Ovary (tissue), 9 donors: ENCODE measurements around the gene HTR6. TPM values are rescaled to one million over a fixed set of nuclear protein-coding genes. Genes with fewer than 3 reads are reported as not detected.
A peak's percentile ranks its signal among the peaks of the same experiment; 100 is the strongest.
"Not testable (repeated sequence)": the region's sequence is repeated elsewhere in the genome, so short reads cannot be mapped to it uniquely, and the experiment has no call there.

Experiments
- DNase-seq, 5 donors: peaks; one replicate each; pipeline ENCODE4 v3.0.0-alpha.2; 2019 to 2020
- H3K27ac ChIP-seq, 2 donors: fragments of 200-600 bp; one replicate each; pipeline versions ENCODE4 v1.5.1 to v1.8.0; 2019 to 2022
- H3K27me3 ChIP-seq: fragments of 200-600 bp; one replicate; pipeline ENCODE4 v1.8.0; 2022
- H3K36me3 ChIP-seq: fragments of 200-600 bp; sonication (generic); one replicate; pipeline ENCODE4 v1.5.1; 2019
- H3K4me1 ChIP-seq: one replicate; pipeline ENCODE4 v1.8.1; 2013; ENCODE audit warnings: mild to moderate bottlenecking, moderate library complexity; ENCODE audit not compliant: insufficient read depth
- H3K4me3 ChIP-seq: fragments of 200-600 bp; sonication (generic); one replicate; pipeline ENCODE4 v1.5.1; 2017
- H3K9me3 ChIP-seq, 2 donors: fragments of 200-600 bp in 1 of 2; sonication (generic) in 1 of 2; one replicate each; pipeline versions ENCODE4 v1.5.1 to v1.8.1; 2013 to 2019; ENCODE audit warnings: mild to moderate bottlenecking in 1 of 2, moderate library complexity in 1 of 2
- EP300 ChIP-seq: sonication (generic); formaldehyde crosslinking; IDR thresholded peaks from one replicate; pipeline ENCODE4 v1.6.1; 2017; ENCODE audit warnings: antibody characterized with exemption
- POLR2A ChIP-seq: fragments of 450-650 bp; IDR thresholded peaks from one replicate; pipeline ENCODE4 v1.6.1; 2017; ENCODE audit warnings: antibody characterized with exemption, mild to moderate bottlenecking, moderate library complexity
- WGBS, 3 donors: extraction: QIAGEN DNeasy Blood & Tissue Kit in 1 of 3; methylation state at CpG; one replicate each; pipeline versions ENCODE4 v1.1.5 to v1.1.7; 2013 to 2017; 5-methylcytosine and 5-hydroxymethylcytosine counted together
- intact Hi-C, 4 donors: fragments of 100-400 bp; cut with DNase I; formaldehyde crosslinking; loops; one replicate each; pipeline versions ENCODE4 v1.11.0 to v1.15.1; 2022 to 2023
- polyA plus RNA-seq, 2 donors: library from polyadenylated mRNA; stranded (reverse); fragments of 200-250 nt in 1 of 2; fragments of 350-450 nt in 1 of 2; fragmentation: Illumina TruSeq in 1 of 2; extraction: RNeasy Lipid Tissue Mini Kit (QIAGEN cat#74804) in 1 of 2; gene quantifications; one replicate each; pipeline ENCODE4 v1.2.3, GENCODE V29; 2013 to 2014
- total RNA-seq, 7 donors: library from RNA; depleted of rRNA in 2 of 7; stranded (reverse); fragments of >200 nt in 2 of 7; fragmentation: NEBNext Ultra II Directional in 3 of 7; extraction: Animal tissue kit (Norgen Biotek cat#: 25700) in 3 of 7; gene quantifications; one replicate each; pipeline versions ENCODE4 v1.1.0 to v1.2.4, GENCODE V29; 2016 to 2023
- TF ChIP-seq, protein P1 (sequence below), 3 donors: fragments of 450-650 bp in 2 of 3; fragments of 200-600 bp in 1 of 3; IDR thresholded peaks; one replicate each; pipeline versions ENCODE4 v1.5.1 to v1.8.0; 2016 to 2022; ENCODE audit warnings: antibody characterized with exemption in 3 of 3, mild to moderate bottlenecking in 1 of 3
- donor health status: DM: no; HTN: no; CAD: no; lungs with moderate emphysema.
- donor health status: DM: no; HTN: no; CAD: no.
- donor health status: Bipolar disorder and iron deficiency.
- donor health status: DM: yes; HTN: yes; CAD: no.
- donor health status: DM: no; HTN: no; CAD: no.
- donor health status: DM: yes; HTN: yes; CAD: no.

Gene HTR6
- total and polyA plus RNA-seq, 9 donors = not detected

DNA sequence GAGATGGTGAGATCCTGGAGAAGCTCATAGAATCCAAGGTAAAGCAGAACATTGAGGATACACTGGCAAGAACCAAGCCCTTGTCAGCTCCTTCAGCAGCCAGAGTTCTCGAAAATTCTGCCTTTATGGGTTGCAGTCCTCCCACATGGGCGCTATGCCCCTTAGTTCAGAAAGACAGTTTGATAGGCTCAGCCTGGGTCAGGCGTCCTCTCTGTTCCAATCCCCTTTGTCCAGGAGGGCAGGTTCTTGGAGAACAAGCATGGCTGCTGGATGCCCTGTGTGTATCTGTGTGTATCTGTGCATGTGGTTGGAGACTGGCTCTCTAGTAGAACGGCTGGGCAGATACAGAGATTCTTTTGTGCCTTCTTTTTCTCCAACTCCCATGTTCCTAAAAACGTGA, 28.6 kb upstream of the HTR6 start:
- intact Hi-C loops = no loop called here
- Histone ChIP-seq H3K4me3 (no peak overlapping the region), H3K4me1 (peaks cover 6% of the 10 kb centered on the region), H3K27me3 (no peaks in the 10 kb centered on the region), H3K36me3 (no peaks in the 10 kb centered on the region), H3K9me3 (no peaks in the 10 kb centered on the region), H3K27ac (no peak overlapping the region)
- no peak for DNase-seq
- WGBS, 3 donors = 79 to 86% (median 81%) methylated on average over 5 of the region's 5 CpGs
- TF ChIP-seq POLR2A (no peak), EP300 (no peak)
- TF ChIP-seq, protein P1, sequence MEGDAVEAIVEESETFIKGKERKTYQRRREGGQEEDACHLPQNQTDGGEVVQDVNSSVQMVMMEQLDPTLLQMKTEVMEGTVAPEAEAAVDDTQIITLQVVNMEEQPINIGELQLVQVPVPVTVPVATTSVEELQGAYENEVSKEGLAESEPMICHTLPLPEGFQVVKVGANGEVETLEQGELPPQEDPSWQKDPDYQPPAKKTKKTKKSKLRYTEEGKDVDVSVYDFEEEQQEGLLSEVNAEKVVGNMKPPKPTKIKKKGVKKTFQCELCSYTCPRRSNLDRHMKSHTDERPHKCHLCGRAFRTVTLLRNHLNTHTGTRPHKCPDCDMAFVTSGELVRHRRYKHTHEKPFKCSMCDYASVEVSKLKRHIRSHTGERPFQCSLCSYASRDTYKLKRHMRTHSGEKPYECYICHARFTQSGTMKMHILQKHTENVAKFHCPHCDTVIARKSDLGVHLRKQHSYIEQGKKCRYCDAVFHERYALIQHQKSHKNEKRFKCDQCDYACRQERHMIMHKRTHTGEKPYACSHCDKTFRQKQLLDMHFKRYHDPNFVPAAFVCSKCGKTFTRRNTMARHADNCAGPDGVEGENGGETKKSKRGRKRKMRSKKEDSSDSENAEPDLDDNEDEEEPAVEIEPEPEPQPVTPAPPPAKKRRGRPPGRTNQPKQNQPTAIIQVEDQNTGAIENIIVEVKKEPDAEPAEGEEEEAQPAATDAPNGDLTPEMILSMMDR (IDR thresholded peaks at IDR 0.05) = no peak

- 85 to 97% (median 87%) methylated on average over 10 of the region's 10 CpGs for WGBS, 3 donors
- H3K9me3 ChIP-seq, H3K27me3 ChIP-seq, DNase-seq, intact Hi-C loops, H3K4me1 ChIP-seq, H3K36me3 ChIP-seq, H3K27ac ChIP-seq, H3K4me3 ChIP-seq: not testable (repeated sequence)
These were observed 27.9 kb upstream of the HTR6 start for GRCh38 chr1:19636749-19637148.

- TF ChIP-seq EP300 (no peak), POLR2A (no peak)
- TF ChIP-seq, protein P1 (IDR thresholded peaks at IDR 0.05) = no peak
- no peak overlapping the region for H3K27ac ChIP-seq
- DNase-seq = no peak
These were observed 27.1 kb upstream of the HTR6 start for GRCh38 chr1:19637606-19638005.

DNA sequence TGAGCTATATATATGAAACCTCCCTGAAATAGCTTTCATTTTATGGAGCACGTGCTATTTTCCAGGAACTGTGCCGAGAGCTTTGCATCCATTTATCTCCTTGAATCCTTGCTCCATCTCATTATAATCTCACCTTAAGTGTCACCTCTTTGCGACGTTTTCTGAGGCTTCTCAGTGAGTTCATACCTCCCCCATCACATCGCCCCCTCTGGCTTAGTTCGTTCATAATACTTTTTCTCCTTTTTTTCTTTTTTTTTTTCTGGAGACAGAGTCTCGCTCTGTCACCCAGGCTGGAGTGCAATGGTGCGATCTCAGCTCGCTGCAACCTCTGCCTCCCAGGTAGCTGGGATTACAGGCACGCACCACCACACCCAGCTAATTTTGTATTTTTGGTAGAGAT, 25.4 kb upstream of the HTR6 start:
- intact Hi-C loops, DNase-seq, H3K9me3 ChIP-seq, H3K27me3 ChIP-seq, H3K36me3 ChIP-seq, H3K4me1 ChIP-seq, H3K27ac ChIP-seq, H3K4me3 ChIP-seq: not testable (repeated sequence)
- WGBS, 3 donors = 56 to 77% (median 72%) methylated on average over 10 of the region's 10 CpGs

More at GRCh38 chr1:19637606-19638005, 27.1 kb upstream of the HTR6 start:
- intact Hi-C loops = no loop called here
- Histone ChIP-seq H3K4me3 (no peak overlapping the region), H3K36me3 (no peaks in the 10 kb centered on the region), H3K27me3 (no peaks in the 10 kb centered on the region), H3K4me1 (peaks cover 6% of the 10 kb centered on the region), H3K9me3 (no peaks in the 10 kb centered on the region)
- 85 to 87% (median 86%) methylated on average over 10 of the region's 10 CpGs for WGBS, 3 donors

- Histone ChIP-seq H3K4me1 (peaks cover 9% of the 10 kb centered on the region), H3K27me3 (no peaks in the 10 kb centered on the region), H3K9me3 (no peaks in the 10 kb centered on the region), H3K36me3 (no peaks in the 10 kb centered on the region), H3K27ac (peak overlapping the region in 1 of 2 donors; percentile 14), H3K4me3 (no peak overlapping the region)
- 82 to 85% (median 84%) methylated on average over 3 of the region's 3 CpGs for WGBS, 3 donors
- intact Hi-C loops = loop anchor here in 3 of 4 donors (5.0 to 10.0 kb wide), 4 partner anchors 43 to 155 kb away; partner anchors contain the start of gene CAPZB (in 1 of the 3)
- TF ChIP-seq, protein P1 (IDR thresholded peaks at IDR 0.05) = no peak
- TF ChIP-seq EP300 (no peak), POLR2A (no peak)
- DNase-seq = no peak
These were observed 24.7 kb upstream of the HTR6 start for GRCh38 chr1:19639999-19640362.
